IgD-negative memory B cell (primary cell): Measurements from ENCODE around the gene HCK. TPM values are rescaled to one million over a fixed set of nuclear protein-coding genes. Genes with fewer than 3 reads are reported as not detected.
A peak's percentile ranks its signal among the peaks of the same experiment; 100 is the strongest.

Experiments used
- H3K27ac Mint-ChIP-seq, 3 donors: one replicate each; pipeline ENCODE4 v1.8.0; 2020 to 2022; ENCODE audit warnings: mild to moderate bottlenecking in 3 of 3, mixed read lengths in 3 of 3, moderate library complexity in 1 of 3
- H3K27me3 Mint-ChIP-seq: one replicate; pipeline ENCODE4 v1.8.0; 2021; ENCODE audit warnings: mixed read lengths
- H3K36me3 Mint-ChIP-seq: one replicate; pipeline ENCODE4 v1.8.0; 2020; ENCODE audit warnings: mild to moderate bottlenecking, mixed read lengths
- H3K4me1 Mint-ChIP-seq, 3 donors: one replicate each; pipeline ENCODE4 v1.8.0; 2020 to 2022; ENCODE audit warnings: mixed read lengths in 3 of 3, mild to moderate bottlenecking in 1 of 3
- H3K4me3 Mint-ChIP-seq, 4 donors: one replicate each; pipeline ENCODE4 v1.8.0; 2020 to 2022; ENCODE audit warnings: mild to moderate bottlenecking in 4 of 4, mixed read lengths in 4 of 4, moderate library complexity in 3 of 4
- H3K9me3 Mint-ChIP-seq, 3 donors: one replicate each; pipeline ENCODE4 v1.8.0; 2020 to 2021; ENCODE audit warnings: mixed read lengths in 3 of 3, mild to moderate bottlenecking in 1 of 3
- polyA plus RNA-seq: library from polyadenylated mRNA; unstranded; fragments of 300-500 nt; fragmentation: Illumina TruSeq; gene quantifications from one replicate; pipeline ENCODE4 v1.2.3, GENCODE V29; 2021

Gene HCK
- polyA plus RNA-seq, 1 donor from 2014 or later: 52.0 TPM

GRCh38 chr20:32063695-32064094 is 11.7 kb downstream of the HCK start:
- Mint-ChIP-seq H3K27me3 (peaks cover 4% of the 10 kb centered on the region), H3K36me3 (peaks cover 1% of the 10 kb centered on the region), H3K27ac (no peak overlapping the region), H3K9me3 (no peaks in the 10 kb centered on the region), H3K4me1 (peaks cover 13 to 29% (median 14%) of the 10 kb centered on the region in 3 donors), H3K4me3 (no peak overlapping the region)

- H3K4me3 Mint-ChIP-seq: no peak overlapping the region
- no peaks in the 10 kb centered on the region for H3K9me3 Mint-ChIP-seq
- H3K27me3 Mint-ChIP-seq: peaks cover 4% of the 10 kb centered on the region
- peaks cover 1% of the 10 kb centered on the region for H3K36me3 Mint-ChIP-seq
- no peak overlapping the region for H3K27ac Mint-ChIP-seq
- peaks cover 13 to 38% (median 23%) of the 10 kb centered on the region in 3 donors for H3K4me1 Mint-ChIP-seq
These were observed 12.6 kb downstream of the HCK start for GRCh38 chr20:32064667-32065066.

DNA sequence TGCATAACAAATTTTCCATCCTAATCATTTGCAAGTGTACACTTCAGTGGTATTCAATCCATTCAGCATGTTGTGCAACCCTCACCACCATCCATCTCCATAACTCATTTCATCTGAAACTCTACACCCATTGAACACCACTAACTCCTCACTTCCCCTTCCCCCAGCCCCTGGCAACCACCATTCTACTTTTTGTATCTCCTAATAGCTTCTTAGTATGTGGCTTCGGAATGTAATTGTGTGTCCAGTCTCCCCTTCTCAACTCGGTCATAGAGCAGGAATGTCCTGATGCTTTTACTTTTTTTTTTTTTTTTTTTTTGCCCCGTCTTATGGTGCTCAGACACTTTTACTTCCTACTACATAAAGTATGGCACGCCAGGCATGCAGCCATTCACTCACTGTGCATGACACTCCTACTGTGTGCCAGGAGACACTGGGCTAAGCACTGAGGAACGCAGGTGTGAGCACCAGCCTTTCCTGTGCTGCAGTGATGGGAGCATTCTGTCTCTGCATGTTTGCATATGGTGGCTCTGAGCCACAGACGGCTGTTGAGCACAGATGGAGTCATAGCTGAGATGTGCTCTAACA is 15.3 kb downstream of the HCK start:
- Mint-ChIP-seq H3K4me1 (peaks cover 18 to 35% (median 31%) of the 10 kb centered on the region in 3 donors), H3K36me3 (peaks cover 7% of the 10 kb centered on the region), H3K9me3 (peaks cover 0 to 1% (median 0%) of the 10 kb centered on the region in 3 donors), H3K27me3 (no peaks in the 10 kb centered on the region), H3K4me3 (peak overlapping the region in 1 of 4 donors; percentile 33), H3K27ac (no peak overlapping the region)

DNA sequence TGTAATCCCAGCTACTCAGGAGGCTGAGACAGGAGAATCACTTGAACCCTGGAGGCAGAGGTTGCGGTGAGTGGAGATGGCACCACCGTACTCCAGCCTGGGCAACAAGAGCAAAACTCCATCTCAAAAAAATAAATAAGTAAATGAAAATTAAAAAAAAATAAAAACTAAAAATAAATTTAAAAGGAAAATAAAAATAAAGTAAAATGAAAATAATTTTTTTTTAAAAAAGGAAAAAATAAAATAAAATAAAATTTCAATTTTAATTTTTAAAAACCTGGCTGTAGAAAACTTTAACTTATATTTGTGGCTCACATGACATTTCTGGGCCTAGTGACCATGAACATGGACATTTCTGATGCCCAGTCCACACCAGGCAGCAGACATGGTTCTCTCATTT is 16.1 kb downstream of the HCK start:
- peaks cover 18 to 28% (median 28%) of the 10 kb centered on the region in 3 donors for H3K4me1 Mint-ChIP-seq
- peaks cover 0 to 1% (median 0%) of the 10 kb centered on the region in 3 donors for H3K9me3 Mint-ChIP-seq
- no peak overlapping the region for H3K27ac Mint-ChIP-seq
- peaks cover 8% of the 10 kb centered on the region for H3K36me3 Mint-ChIP-seq
- H3K27me3 Mint-ChIP-seq: no peaks in the 10 kb centered on the region
- no peak overlapping the region for H3K4me3 Mint-ChIP-seq

DNA sequence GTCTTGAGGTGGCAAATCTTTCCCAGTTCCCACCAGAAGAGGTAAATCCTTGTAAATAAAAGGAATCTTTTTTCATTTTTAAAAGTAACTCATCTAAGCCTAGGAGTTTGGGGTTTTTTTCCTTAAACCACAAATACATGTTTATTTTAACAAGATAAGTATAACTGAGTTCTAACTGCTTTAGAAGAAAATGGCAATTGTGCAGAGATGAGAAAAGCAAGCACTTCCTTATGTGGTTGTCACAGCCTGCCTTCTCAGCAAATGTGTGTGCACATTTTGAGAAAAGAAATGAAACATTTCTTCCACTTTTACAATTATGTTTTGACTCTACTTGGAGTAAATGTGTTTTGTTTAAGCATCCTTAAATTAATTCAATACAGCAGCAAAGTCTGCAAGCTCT is 17.7 kb downstream of the HCK start:
- Mint-ChIP-seq H3K27ac (peak overlapping the region in 1 of 3 donors; percentile 73), H3K36me3 (peaks cover 8% of the 10 kb centered on the region), H3K4me3 (peak overlapping the region in 1 of 4 donors; percentile 3), H3K9me3 (peaks cover 0 to 1% (median 0%) of the 10 kb centered on the region in 3 donors), H3K4me1 (peaks cover 18 to 28% (median 28%) of the 10 kb centered on the region in 3 donors), H3K27me3 (no peaks in the 10 kb centered on the region)

GRCh38 chr20:32070282-32070681 is 18.2 kb downstream of the HCK start:
- Mint-ChIP-seq H3K36me3 (peaks cover 8% of the 10 kb centered on the region), H3K27me3 (no peaks in the 10 kb centered on the region), H3K4me3 (peak overlapping the region in 3 of 4 donors; percentile 12 to 58 (median 39)), H3K9me3 (peaks cover 0 to 1% (median 0%) of the 10 kb centered on the region in 3 donors), H3K27ac (peak overlapping the region in 1 of 3 donors; percentile 73), H3K4me1 (peaks cover 18 to 28% (median 28%) of the 10 kb centered on the region in 3 donors)

- Mint-ChIP-seq H3K9me3 (peaks cover 0 to 1% (median 0%) of the 10 kb centered on the region in 3 donors), H3K4me3 (peak overlapping the region in 1 of 4 donors; percentile 58), H3K27ac (peak overlapping the region; percentile 53 to 92 (median 73)), H3K27me3 (no peaks in the 10 kb centered on the region), H3K4me1 (peaks cover 18 to 28% (median 28%) of the 10 kb centered on the region in 3 donors), H3K36me3 (peaks cover 8% of the 10 kb centered on the region)
These were observed 18.7 kb downstream of the HCK start for GRCh38 chr20:32070690-32071213.

DNA sequence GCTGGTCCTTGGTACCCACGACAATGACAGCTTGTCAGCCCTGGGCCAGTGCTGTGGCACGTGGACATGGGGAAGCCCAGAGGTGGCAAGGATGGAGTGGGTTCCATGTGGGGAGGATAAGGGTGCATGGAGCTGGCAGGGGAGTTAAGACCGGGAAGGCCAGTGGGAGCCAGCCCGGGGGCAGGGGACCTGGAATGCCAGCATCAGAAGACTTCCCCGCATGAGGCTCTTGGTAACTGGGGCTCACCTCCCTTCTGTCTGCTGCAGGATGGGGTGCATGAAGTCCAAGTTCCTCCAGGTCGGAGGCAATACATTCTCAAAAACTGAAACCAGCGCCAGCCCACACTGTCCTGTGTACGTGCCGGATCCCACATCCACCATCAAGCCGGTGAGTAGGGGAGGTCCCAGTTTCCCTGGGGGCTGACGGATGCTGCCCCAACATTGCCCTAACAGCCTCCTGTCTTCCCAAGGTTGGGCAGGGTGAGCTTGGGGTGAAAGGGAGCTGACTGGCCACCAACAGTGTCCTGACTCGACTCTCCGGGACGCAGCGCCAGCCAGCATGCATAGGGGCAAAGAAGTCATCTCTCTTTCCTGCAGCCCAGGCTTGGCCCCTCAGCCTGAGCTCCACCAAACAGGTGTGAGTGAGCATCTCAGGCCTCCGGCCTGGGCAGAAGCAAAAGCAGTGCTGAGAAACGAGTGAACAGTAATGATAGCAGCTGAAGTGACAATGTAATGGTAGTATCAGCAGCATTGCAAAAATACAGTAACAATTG is 19.5 kb downstream of the HCK start:
- Mint-ChIP-seq H3K4me1 (peaks cover 18 to 28% (median 28%) of the 10 kb centered on the region in 3 donors), H3K36me3 (peaks cover 10% of the 10 kb centered on the region), H3K9me3 (peaks cover 0 to 1% (median 0%) of the 10 kb centered on the region in 3 donors), H3K4me3 (no peak overlapping the region), H3K27ac (peak overlapping the region in 1 of 3 donors; percentile 92), H3K27me3 (no peaks in the 10 kb centered on the region)

GRCh38 chr20:32072168-32072750 is 20.2 kb downstream of the HCK start:
- Mint-ChIP-seq H3K9me3 (peaks cover 0 to 1% (median 0%) of the 10 kb centered on the region in 3 donors), H3K27ac (no peak overlapping the region), H3K4me3 (no peak overlapping the region), H3K27me3 (no peaks in the 10 kb centered on the region), H3K36me3 (peaks cover 10% of the 10 kb centered on the region), H3K4me1 (peaks cover 16 to 24% (median 22%) of the 10 kb centered on the region in 3 donors)

- Mint-ChIP-seq H3K27me3 (no peaks in the 10 kb centered on the region), H3K4me3 (no peak overlapping the region), H3K4me1 (peaks cover 1 to 8% (median 3%) of the 10 kb centered on the region in 3 donors), H3K27ac (no peak overlapping the region), H3K36me3 (peaks cover 6% of the 10 kb centered on the region), H3K9me3 (peaks cover 0 to under 1% (median 0%) of the 10 kb centered on the region in 3 donors)
These were observed 23.5 kb downstream of the HCK start for GRCh38 chr20:32075534-32075933.

GRCh38 chr20:32077190-32077589 is 25.1 kb downstream of the HCK start:
- H3K4me3 Mint-ChIP-seq: peak overlapping the region in 1 of 4 donors; percentile 74
- H3K27ac Mint-ChIP-seq: no peak overlapping the region
- no peaks in the 10 kb centered on the region for H3K9me3 Mint-ChIP-seq
- H3K4me1 Mint-ChIP-seq: peaks cover 0 to 6% (median 1%) of the 10 kb centered on the region in 3 donors
- H3K27me3 Mint-ChIP-seq: no peaks in the 10 kb centered on the region
- peaks cover 3% of the 10 kb centered on the region for H3K36me3 Mint-ChIP-seq

DNA sequence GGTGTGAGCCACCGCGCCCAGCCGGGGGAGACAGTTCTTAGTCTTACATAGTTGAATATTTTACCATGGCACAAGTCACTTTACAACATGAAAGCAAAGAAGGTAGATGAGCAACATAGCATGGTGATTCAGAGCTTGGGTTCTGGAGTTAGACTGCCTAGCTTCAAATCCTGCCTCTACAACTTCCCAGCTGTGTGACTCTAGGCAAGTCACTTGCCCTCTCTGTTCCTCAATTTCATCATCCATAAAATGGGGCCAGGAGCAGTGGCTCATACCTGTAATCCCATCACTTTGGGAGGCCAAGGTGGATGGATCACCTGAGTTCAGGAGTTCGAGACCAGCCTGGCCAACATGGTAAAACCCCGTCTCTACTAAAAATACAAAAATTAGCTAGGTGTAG is 26.3 kb downstream of the HCK start:
- Mint-ChIP-seq H3K27ac (no peak overlapping the region), H3K36me3 (peaks cover 3% of the 10 kb centered on the region), H3K4me1 (peaks cover 0 to 4% (median 1%) of the 10 kb centered on the region in 3 donors), H3K9me3 (no peaks in the 10 kb centered on the region), H3K27me3 (no peaks in the 10 kb centered on the region), H3K4me3 (no peak overlapping the region)

GRCh38 chr20:32078791-32079190 is 26.7 kb downstream of the HCK start:
- no peaks in the 10 kb centered on the region for H3K27me3 Mint-ChIP-seq
- no peak overlapping the region for H3K27ac Mint-ChIP-seq
- no peak overlapping the region for H3K4me3 Mint-ChIP-seq
- no peaks in the 10 kb centered on the region for H3K9me3 Mint-ChIP-seq
- peaks cover 0 to 4% (median 1%) of the 10 kb centered on the region in 3 donors for H3K4me1 Mint-ChIP-seq
- H3K36me3 Mint-ChIP-seq: peaks cover 3% of the 10 kb centered on the region

GRCh38 chr20:32079655-32080109 is 27.6 kb downstream of the HCK start:
- H3K27ac Mint-ChIP-seq: no peak overlapping the region
- peaks cover 3% of the 10 kb centered on the region for H3K36me3 Mint-ChIP-seq
- peak overlapping the region in 1 of 4 donors; percentile 32 for H3K4me3 Mint-ChIP-seq
- peaks cover 0 to 4% (median 1%) of the 10 kb centered on the region in 3 donors for H3K4me1 Mint-ChIP-seq
- no peaks in the 10 kb centered on the region for H3K27me3 Mint-ChIP-seq
- H3K9me3 Mint-ChIP-seq: no peaks in the 10 kb centered on the region

GRCh38 chr20:32080783-32081182 is 28.7 kb downstream of the HCK start:
- no peaks in the 10 kb centered on the region for H3K27me3 Mint-ChIP-seq
- peaks cover 1 to 4% (median 4%) of the 10 kb centered on the region in 3 donors for H3K4me1 Mint-ChIP-seq
- no peak overlapping the region for H3K27ac Mint-ChIP-seq

More at GRCh38 chr20:32080783-32081182, 28.7 kb downstream of the HCK start:
- Mint-ChIP-seq H3K4me3 (no peak overlapping the region), H3K9me3 (no peaks in the 10 kb centered on the region), H3K36me3 (peaks cover 3% of the 10 kb centered on the region)
